PFSK-1 (cell line): ENCODE results near the gene PUS3.

ENCODE experiments used
- FOXP2 ChIP-seq: optimal IDR thresholded peaks from 2 replicates; pipeline ENCODE3; 2011; ENCODE audit warnings: borderline replicate concordance, control low read depth, inconsistent platforms; ENCODE audit not compliant: insufficient read depth; ENCODE audit errors: extremely low read length, extremely low read depth
- POLR2AphosphoS5 ChIP-seq: IDR thresholded peaks from 2 replicates; pipeline ENCODE4 v1.6.1; 2012; ENCODE audit warnings: low read depth, mild to moderate bottlenecking, control low read depth, low read length, moderate library complexity
- SIN3A ChIP-seq: IDR thresholded peaks from 2 replicates; pipeline ENCODE4 v1.6.1; 2012; ENCODE audit warnings: mild to moderate bottlenecking, low read length, moderate library complexity, borderline replicate concordance; ENCODE audit not compliant: insufficient read depth
- TAF1 ChIP-seq: IDR thresholded peaks from 2 replicates; pipeline ENCODE4 v1.6.1; 2012; ENCODE audit warnings: low read length, control low read depth, borderline replicate concordance; ENCODE audit not compliant: insufficient read depth
- TF ChIP-seq, protein P1 (sequence below), 2 experiments: IDR thresholded peaks; 2 replicates each; pipeline versions ENCODE4 v1.6.1 to v1.8.0; 2011 to 2012; ENCODE audit warnings: low read depth in 2 of 2, low read length in 2 of 2, control low read depth in 1 of 2, inconsistent platforms in 1 of 2, mild to moderate bottlenecking in 1 of 2, moderate library complexity in 1 of 2; ENCODE audit not compliant: insufficient read depth in 1 of 2

Gene PUS3

DNA sequence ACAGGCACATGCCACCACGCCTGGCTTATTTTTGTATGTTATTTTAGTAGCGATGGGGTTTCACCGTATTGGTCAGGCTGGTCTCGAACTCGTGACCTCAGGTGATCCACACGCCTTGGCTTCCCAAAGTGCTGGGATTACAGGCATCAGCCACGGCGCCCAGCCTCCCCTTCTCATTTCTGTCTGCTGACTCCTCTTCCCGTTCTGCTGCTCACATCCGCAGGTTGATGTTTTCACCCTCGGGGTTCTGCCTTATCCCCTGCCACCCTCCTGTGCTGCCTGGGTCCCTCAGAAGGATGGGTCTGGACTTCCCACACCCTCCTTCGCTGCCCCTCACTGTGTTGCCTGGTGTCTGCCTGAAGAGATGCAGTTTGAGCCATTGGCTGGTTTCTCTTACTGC is 23.7 kb upstream of the PUS3 start:
- TF ChIP-seq SIN3A (no peak), TAF1 (no peak), FOXP2 (no peak), POLR2AphosphoS5 (no peak)
- TF ChIP-seq, protein P1, sequence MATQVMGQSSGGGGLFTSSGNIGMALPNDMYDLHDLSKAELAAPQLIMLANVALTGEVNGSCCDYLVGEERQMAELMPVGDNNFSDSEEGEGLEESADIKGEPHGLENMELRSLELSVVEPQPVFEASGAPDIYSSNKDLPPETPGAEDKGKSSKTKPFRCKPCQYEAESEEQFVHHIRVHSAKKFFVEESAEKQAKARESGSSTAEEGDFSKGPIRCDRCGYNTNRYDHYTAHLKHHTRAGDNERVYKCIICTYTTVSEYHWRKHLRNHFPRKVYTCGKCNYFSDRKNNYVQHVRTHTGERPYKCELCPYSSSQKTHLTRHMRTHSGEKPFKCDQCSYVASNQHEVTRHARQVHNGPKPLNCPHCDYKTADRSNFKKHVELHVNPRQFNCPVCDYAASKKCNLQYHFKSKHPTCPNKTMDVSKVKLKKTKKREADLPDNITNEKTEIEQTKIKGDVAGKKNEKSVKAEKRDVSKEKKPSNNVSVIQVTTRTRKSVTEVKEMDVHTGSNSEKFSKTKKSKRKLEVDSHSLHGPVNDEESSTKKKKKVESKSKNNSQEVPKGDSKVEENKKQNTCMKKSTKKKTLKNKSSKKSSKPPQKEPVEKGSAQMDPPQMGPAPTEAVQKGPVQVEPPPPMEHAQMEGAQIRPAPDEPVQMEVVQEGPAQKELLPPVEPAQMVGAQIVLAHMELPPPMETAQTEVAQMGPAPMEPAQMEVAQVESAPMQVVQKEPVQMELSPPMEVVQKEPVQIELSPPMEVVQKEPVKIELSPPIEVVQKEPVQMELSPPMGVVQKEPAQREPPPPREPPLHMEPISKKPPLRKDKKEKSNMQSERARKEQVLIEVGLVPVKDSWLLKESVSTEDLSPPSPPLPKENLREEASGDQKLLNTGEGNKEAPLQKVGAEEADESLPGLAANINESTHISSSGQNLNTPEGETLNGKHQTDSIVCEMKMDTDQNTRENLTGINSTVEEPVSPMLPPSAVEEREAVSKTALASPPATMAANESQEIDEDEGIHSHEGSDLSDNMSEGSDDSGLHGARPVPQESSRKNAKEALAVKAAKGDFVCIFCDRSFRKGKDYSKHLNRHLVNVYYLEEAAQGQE (IDR thresholded peaks at IDR 0.05; ENCODE audit: insufficient read depth in 1 of 2, low read depth in 2 of 2, low read length in 2 of 2) = no peak

DNA sequence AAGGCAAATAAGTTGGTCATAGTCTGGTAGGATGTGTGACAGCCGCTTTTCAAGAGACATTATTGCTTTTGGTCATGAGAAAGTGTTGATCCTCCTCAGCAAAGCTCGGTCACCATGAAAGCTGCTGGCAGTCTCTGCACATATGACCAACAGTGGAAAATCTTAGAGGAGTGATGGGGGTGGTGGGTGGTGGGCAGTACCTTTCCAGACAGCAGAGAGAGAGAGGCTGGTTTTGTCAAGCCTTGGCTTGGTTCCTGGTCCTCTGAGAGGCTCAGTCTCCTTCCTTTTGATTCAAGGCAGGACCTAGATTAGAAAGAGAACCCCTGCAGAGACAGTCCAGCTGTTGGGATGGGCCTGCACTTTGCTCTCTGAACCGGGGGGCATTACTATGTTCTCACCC is 22.8 kb upstream of the PUS3 start:
- TF ChIP-seq FOXP2 (no peak), SIN3A (no peak), TAF1 (no peak), POLR2AphosphoS5 (no peak)
- TF ChIP-seq, protein P1 (IDR thresholded peaks at IDR 0.05; ENCODE audit: insufficient read depth in 1 of 2, low read depth in 2 of 2, low read length in 2 of 2) = no peak

DNA sequence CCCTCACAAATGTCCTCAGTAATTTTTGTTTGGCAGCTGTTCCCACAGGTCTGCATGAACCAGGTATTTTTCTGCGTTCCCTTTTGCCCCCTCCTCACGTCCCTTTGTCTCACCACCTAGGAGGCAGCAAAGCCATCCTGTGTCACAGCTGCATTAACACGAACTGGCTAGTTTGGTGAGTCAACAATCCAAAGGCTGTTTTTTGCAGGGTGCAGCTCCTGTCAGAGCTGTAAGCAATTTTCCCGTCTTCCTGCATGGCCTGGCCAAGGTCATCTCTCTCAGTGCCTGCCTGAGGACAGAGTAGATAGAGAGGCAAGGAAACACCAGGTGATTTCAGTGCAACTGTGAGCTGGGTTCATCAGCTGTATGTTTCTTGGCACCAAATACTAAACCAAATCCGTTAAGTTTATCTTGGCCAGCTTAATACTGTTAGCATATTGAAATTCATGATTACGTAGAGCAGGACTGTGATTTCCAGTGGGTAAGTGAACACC is 22.3 kb upstream of the PUS3 start:
- TF ChIP-seq, protein P1 (IDR thresholded peaks at IDR 0.05; ENCODE audit: insufficient read depth in 1 of 2, low read depth in 2 of 2, low read length in 2 of 2) = no peak
- TF ChIP-seq POLR2AphosphoS5 = no peak
- TF ChIP-seq SIN3A = no peak
- TF ChIP-seq FOXP2 = no peak
- TF ChIP-seq TAF1 = no peak

DNA sequence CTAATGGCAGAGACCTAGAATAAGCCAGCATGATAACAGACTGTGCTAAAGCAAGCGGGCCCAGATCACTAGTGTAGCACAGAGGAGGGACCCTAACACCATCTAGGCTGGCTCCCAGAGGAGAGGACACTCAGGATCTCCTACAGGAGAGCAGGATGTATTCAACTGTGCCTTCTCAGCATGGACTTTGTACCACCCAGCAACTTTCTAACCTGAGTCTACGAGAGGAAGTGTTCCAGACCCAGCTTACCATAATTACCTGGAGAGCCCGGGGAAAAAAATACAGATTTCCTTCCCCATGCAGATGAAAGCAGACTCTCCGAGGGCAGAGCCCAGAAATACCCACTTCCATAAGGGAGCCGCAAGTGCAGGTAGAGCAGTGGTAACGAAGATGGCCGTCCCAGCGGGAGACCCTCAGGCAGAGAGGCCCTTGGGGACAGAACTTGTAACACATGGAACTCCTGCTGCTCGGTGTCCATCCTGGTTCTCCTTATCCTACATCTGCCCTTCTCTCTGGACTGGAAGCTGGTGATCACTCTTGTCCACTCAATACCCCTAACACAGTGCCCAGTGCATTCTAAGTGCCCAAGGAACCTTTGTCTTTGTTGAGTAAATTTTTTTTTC is 21.5 kb upstream of the PUS3 start:
- no peak for TF ChIP-seq SIN3A
- no peak for TF ChIP-seq TAF1
- TF ChIP-seq, protein P1 (IDR thresholded peaks at IDR 0.05; ENCODE audit: insufficient read depth in 1 of 2, low read depth in 2 of 2, low read length in 2 of 2) = no peak
- TF ChIP-seq POLR2AphosphoS5 = no peak
- TF ChIP-seq FOXP2 = no peak
